H9 (cell line): ENCODE data around the gene LPAR1. TPM values are rescaled to one million over a fixed set of nuclear protein-coding genes. Genes with fewer than 3 reads are reported as not detected.

Experiments
- DNase-seq: peaks from one replicate; pipeline ENCODE4 v3.0.0-alpha.2; 2017
- H2AFZ ChIP-seq: one replicate; pipeline ENCODE4 v1.6.1; 2013; ENCODE audit warnings: mild to moderate bottlenecking, low read length, control low read depth, moderate library complexity
- H2AK5ac ChIP-seq: 2 replicates; pipeline ENCODE4 v1.6.1; 2013; ENCODE audit warnings: low read length, control low read depth, mixed read lengths; ENCODE audit not compliant: insufficient read length
- H2BK120ac ChIP-seq: one replicate; pipeline ENCODE4 v1.6.1; 2013; ENCODE audit warnings: low read depth, mild to moderate bottlenecking, low read length, control low read depth, inconsistent platforms; ENCODE audit not compliant: poor library complexity, severe bottlenecking
- H2BK12ac ChIP-seq: 2 replicates; pipeline ENCODE4 v1.6.1; 2013; ENCODE audit warnings: low read length, control low read depth, mixed read lengths, low read depth; ENCODE audit not compliant: insufficient read length
- H2BK15ac ChIP-seq: 2 replicates; pipeline ENCODE4 v1.6.1; 2013; ENCODE audit warnings: low read depth, low read length, control low read depth
- H2BK20ac ChIP-seq: one replicate; pipeline ENCODE4 v1.6.1; 2013; ENCODE audit warnings: low read depth, mild to moderate bottlenecking, low read length, control low read depth, inconsistent platforms; ENCODE audit not compliant: poor library complexity, severe bottlenecking
- H2BK5ac ChIP-seq: 2 replicates; pipeline ENCODE4 v1.6.1; 2013; ENCODE audit warnings: low read length, control low read depth, mixed read lengths; ENCODE audit not compliant: insufficient read length
- H3K14ac ChIP-seq: 2 replicates; pipeline ENCODE4 v1.6.1; 2013; ENCODE audit warnings: low read length, control low read depth; ENCODE audit not compliant: insufficient read depth
- H3K18ac ChIP-seq: 2 replicates; pipeline ENCODE4 v1.6.1; 2013; ENCODE audit warnings: low read depth, mild to moderate bottlenecking, mixed read lengths, low read length, control low read depth; ENCODE audit not compliant: insufficient read length
- H3K23ac ChIP-seq: 2 replicates; pipeline ENCODE4 v1.6.1; 2013; ENCODE audit warnings: low read length, control low read depth, mixed read lengths, low read depth; ENCODE audit not compliant: insufficient read length
- H3K23me2 ChIP-seq: 2 replicates; pipeline ENCODE4 v1.6.1; 2013; ENCODE audit warnings: low read depth, mild to moderate bottlenecking, mixed read lengths, low read length, control low read depth; ENCODE audit not compliant: insufficient read length, poor library complexity, severe bottlenecking
- H3K27ac ChIP-seq: 2 replicates; pipeline ENCODE4 v1.5.1; 2013; ENCODE audit warnings: low read length, control low read depth, mixed read lengths, low read depth; ENCODE audit not compliant: insufficient read length
- H3K27me3 ChIP-seq: 2 replicates; pipeline ENCODE4 v1.6.1; 2013; ENCODE audit warnings: low read length, control low read depth, inconsistent platforms; ENCODE audit not compliant: insufficient read depth
- H3K4ac ChIP-seq: 2 replicates; pipeline ENCODE4 v1.6.1; 2013; ENCODE audit warnings: low read depth, mild to moderate bottlenecking, control low read depth, inconsistent platforms, low read length, moderate library complexity
- H3K4me1 ChIP-seq: 2 replicates; pipeline ENCODE4 v1.6.1; 2013; ENCODE audit warnings: low read length, control low read depth, inconsistent platforms; ENCODE audit not compliant: insufficient read depth
- H3K4me2 ChIP-seq: 2 replicates; pipeline ENCODE4 v1.6.1; 2013; ENCODE audit warnings: low read length, control low read depth, mixed read lengths; ENCODE audit not compliant: insufficient read length, insufficient read depth
- H3K56ac ChIP-seq: 2 replicates; pipeline ENCODE4 v1.6.1; 2013; ENCODE audit warnings: low read depth, mild to moderate bottlenecking, mixed read lengths, low read length, control low read depth; ENCODE audit not compliant: insufficient read length
- H3K79me1 ChIP-seq: 2 replicates; pipeline ENCODE4 v1.6.1; 2013; ENCODE audit warnings: low read depth, mild to moderate bottlenecking, moderate library complexity, low read length, control low read depth, inconsistent platforms; ENCODE audit not compliant: insufficient read depth, poor library complexity, severe bottlenecking
- H3K79me2 ChIP-seq: 2 replicates; pipeline ENCODE4 v1.6.1; 2013; ENCODE audit warnings: low read length, control low read depth, inconsistent platforms; ENCODE audit not compliant: insufficient read depth
- H3K9ac ChIP-seq: 2 replicates; pipeline ENCODE4 v1.6.1; 2013; ENCODE audit warnings: low read length, control low read depth, mixed read lengths; ENCODE audit not compliant: insufficient read length; ENCODE audit errors: extremely low read depth
- H3K9me3 ChIP-seq: one replicate; pipeline ENCODE4 v1.6.1; 2013; ENCODE audit warnings: low read depth, low read length, inconsistent platforms; ENCODE audit not compliant: control insufficient read depth
- H3T11ph ChIP-seq: one replicate; pipeline ENCODE4 v1.6.1; 2013; ENCODE audit warnings: mild to moderate bottlenecking, low read length, control low read depth, inconsistent platforms
- H4K20me1 ChIP-seq: one replicate; pipeline ENCODE4 v1.6.1; 2013; ENCODE audit not compliant: control insufficient read depth, insufficient read length, insufficient read depth
- H4K5ac ChIP-seq: 2 replicates; pipeline ENCODE4 v1.6.1; 2013; ENCODE audit warnings: low read depth, mild to moderate bottlenecking, mixed read lengths, low read length, control low read depth; ENCODE audit not compliant: insufficient read length
- H4K8ac ChIP-seq: replicated peaks from 2 replicates; pipeline ENCODE4 v1.6.1; 2013; ENCODE audit warnings: low read length, control low read depth, mixed read lengths, low read depth; ENCODE audit not compliant: insufficient read length
- H4K91ac ChIP-seq: 2 replicates; pipeline ENCODE4 v1.6.1; 2013; ENCODE audit warnings: low read depth, mild to moderate bottlenecking, moderate library complexity, mixed read lengths, low read length, control low read depth; ENCODE audit not compliant: insufficient read length
- H3K27ac Mint-ChIP-seq, 3 experiments: 2 replicates in 2 of 3; 3 replicates in 1 of 3; pipeline ENCODE4 v1.8.0; 2020 to 2021; ENCODE audit warnings: mixed read lengths in 3 of 3, mild to moderate bottlenecking in 1 of 3, moderate library complexity in 1 of 3
- H3K27me3 Mint-ChIP-seq: 2 replicates; pipeline ENCODE4 v1.8.0; 2021; ENCODE audit warnings: low read depth, mild to moderate bottlenecking, moderate library complexity, mixed read lengths
- H3K36me3 Mint-ChIP-seq, 3 experiments: 2 replicates in 2 of 3; 3 replicates in 1 of 3; pipeline ENCODE4 v1.8.0; 2020 to 2021; ENCODE audit warnings: low read depth in 3 of 3, mixed read lengths in 3 of 3; ENCODE audit not compliant: insufficient read depth in 1 of 3
- H3K4me1 Mint-ChIP-seq, 2 experiments: 2 replicates each; pipeline ENCODE4 v1.8.0; 2020; ENCODE audit warnings: mixed read lengths in 2 of 2
- H3K4me3 Mint-ChIP-seq, 2 experiments: 2 replicates in 1 of 2; 3 replicates in 1 of 2; pipeline ENCODE4 v1.8.0; 2020 to 2021; ENCODE audit warnings: mild to moderate bottlenecking in 2 of 2, mixed read lengths in 2 of 2, moderate library complexity in 1 of 2
- H3K9me3 Mint-ChIP-seq, 2 experiments: 2 replicates in 1 of 2; 3 replicates in 1 of 2; pipeline ENCODE4 v1.8.0; 2020; ENCODE audit warnings: mild to moderate bottlenecking in 2 of 2, mixed read lengths in 2 of 2, moderate library complexity in 1 of 2
- WGBS: extraction: QIAGEN DNeasy Blood & Tissue Kit; methylation state at CpG from one replicate; pipeline ENCODE4 v1.1.7; 2013; ENCODE audit warnings: missing lambda C conversion rate, low lambda C conversion rate, mixed read lengths; ENCODE audit not compliant: insufficient read length; ENCODE audit errors: extremely low coverage; 5-methylcytosine and 5-hydroxymethylcytosine counted together
- total RNA-seq: library from RNA; stranded (reverse); gene quantifications from 2 replicates; pipeline ENCODE4 v1.2.1, GENCODE V29; 2021
- TF ChIP-seq, protein P1 (sequence below): fragments of 200-600 bp; sonication (generic); conservative IDR thresholded peaks from 3 replicates; pipeline ENCODE4 v1.8.0; 2021; ENCODE audit warnings: antibody characterized with exemption, mild to moderate bottlenecking

Gene LPAR1
- total RNA-seq, 1 experiment from 2014 or later: 1.3 TPM

DNA sequence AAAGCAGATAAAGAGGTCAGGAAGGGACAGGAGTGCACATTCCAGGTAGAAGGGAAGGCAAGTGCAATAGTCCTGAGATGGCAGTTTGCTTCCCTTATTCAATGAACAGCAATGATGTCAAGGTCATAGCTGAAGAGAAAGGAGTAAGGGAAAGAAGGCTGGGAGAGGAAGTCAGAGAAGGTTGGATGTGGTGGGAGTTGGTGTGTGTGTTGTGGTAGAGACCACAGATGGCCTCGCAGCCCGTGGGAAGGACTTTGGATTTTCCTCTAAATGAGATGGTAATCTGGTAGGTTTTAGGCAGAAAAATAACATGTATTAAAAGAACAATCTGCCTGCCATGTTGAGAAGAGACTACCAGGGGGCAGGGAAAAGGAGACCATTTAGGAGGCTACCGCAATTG lies 25.1 kb upstream of the LPAR1 start:
- no peak overlapping the region for H2BK12ac ChIP-seq
- no peaks in the 10 kb centered on the region for H3K4me1 ChIP-seq
- Mint-ChIP-seq H3K4me1 (no peaks in the 10 kb centered on the region), H3K27me3 (no peaks in the 10 kb centered on the region; the same call in 1 of the 2 replicates), H3K4me3 (no peak overlapping the region), H3K36me3 (no peaks in the 10 kb centered on the region), H3K9me3 (peaks cover 0 to 2% of the 10 kb centered on the region in 2 experiments; a peak in 1 of 5 replicates), H3K27ac (no peak overlapping the region)
- no peaks in the 10 kb centered on the region for H3K27me3 ChIP-seq
- no peak overlapping the region for H3K4me2 ChIP-seq
- H3K27ac ChIP-seq: no peak overlapping the region
- no peak overlapping the region for H3T11ph ChIP-seq
- H2BK120ac ChIP-seq: no peak overlapping the region
- H3K56ac ChIP-seq: no peak overlapping the region
- H3K79me2 ChIP-seq: no peaks in the 10 kb centered on the region
- H4K5ac ChIP-seq: no peak overlapping the region
- no peaks in the 10 kb centered on the region for H4K20me1 ChIP-seq
- H3K23ac ChIP-seq: no peak overlapping the region
- WGBS: no CpG with 5 or more reads among the region's 3 CpGs
- H3K23me2 ChIP-seq: no peaks in the 10 kb centered on the region
- DNase-seq: no peak
- H3K18ac ChIP-seq: no peak overlapping the region
- H2AFZ ChIP-seq: no peak overlapping the region
- no peak overlapping the region for H2AK5ac ChIP-seq
- no peak overlapping the region for H2BK20ac ChIP-seq
- no peak overlapping the region for H3K4ac ChIP-seq
- no peak overlapping the region for H4K91ac ChIP-seq
- H3K9me3 ChIP-seq: no peaks in the 10 kb centered on the region
- no peaks in the 10 kb centered on the region for H3K79me1 ChIP-seq
- TF ChIP-seq, protein P1, sequence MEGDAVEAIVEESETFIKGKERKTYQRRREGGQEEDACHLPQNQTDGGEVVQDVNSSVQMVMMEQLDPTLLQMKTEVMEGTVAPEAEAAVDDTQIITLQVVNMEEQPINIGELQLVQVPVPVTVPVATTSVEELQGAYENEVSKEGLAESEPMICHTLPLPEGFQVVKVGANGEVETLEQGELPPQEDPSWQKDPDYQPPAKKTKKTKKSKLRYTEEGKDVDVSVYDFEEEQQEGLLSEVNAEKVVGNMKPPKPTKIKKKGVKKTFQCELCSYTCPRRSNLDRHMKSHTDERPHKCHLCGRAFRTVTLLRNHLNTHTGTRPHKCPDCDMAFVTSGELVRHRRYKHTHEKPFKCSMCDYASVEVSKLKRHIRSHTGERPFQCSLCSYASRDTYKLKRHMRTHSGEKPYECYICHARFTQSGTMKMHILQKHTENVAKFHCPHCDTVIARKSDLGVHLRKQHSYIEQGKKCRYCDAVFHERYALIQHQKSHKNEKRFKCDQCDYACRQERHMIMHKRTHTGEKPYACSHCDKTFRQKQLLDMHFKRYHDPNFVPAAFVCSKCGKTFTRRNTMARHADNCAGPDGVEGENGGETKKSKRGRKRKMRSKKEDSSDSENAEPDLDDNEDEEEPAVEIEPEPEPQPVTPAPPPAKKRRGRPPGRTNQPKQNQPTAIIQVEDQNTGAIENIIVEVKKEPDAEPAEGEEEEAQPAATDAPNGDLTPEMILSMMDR: no peak
- no peak overlapping the region for H3K9ac ChIP-seq
- no peak overlapping the region for H2BK5ac ChIP-seq
- no peak overlapping the region for H4K8ac ChIP-seq
- no peak overlapping the region for H2BK15ac ChIP-seq
- H3K14ac ChIP-seq: no peak overlapping the region
